ENCODE measurements around the gene BRK1. TPM values are rescaled to one million over a fixed set of nuclear protein-coding genes. Genes with fewer than 3 reads are reported as not detected.
"Not testable (repeated sequence)": the region's sequence is repeated elsewhere in the genome, so short reads cannot be mapped to it uniquely, and the experiment has no call there.

The BRK1 gene
- total RNA-seq, 1 experiment from 2014 or later = 123 TPM

- intact Hi-C loops (cut with micrococcal nuclease; ENCODE audit: unreplicated experiment) = no loop called here
- Histone ChIP-seq H3K4me1 (ENCODE audit: insufficient read depth, low read length, poor library complexity, severe bottlenecking) (no peaks in the 10 kb centered on the region), H3K4me3 (ENCODE audit: low read depth, low read length, poor library complexity, severe bottlenecking) (no peak overlapping the region), H3K27me3 (replicated peaks; ENCODE audit: insufficient read depth, low read depth, low read length, poor library complexity) (no peaks in the 10 kb centered on the region), H3K36me3 (ENCODE audit: insufficient read depth, low read length, poor library complexity, severe bottlenecking) (no peaks in the 10 kb centered on the region), H3K9me3 (ENCODE audit: low read depth, low read length, poor library complexity, severe bottlenecking) (no peaks in the 10 kb centered on the region), H3K27ac (ENCODE audit: low read depth, low read length, poor library complexity, severe bottlenecking) (no peak overlapping the region)
- no peak for DNase-seq (ENCODE audit: low spot score)
- TF ChIP-seq EZH2 (IDR thresholded peaks at IDR 0.05; ENCODE audit: borderline replicate concordance, low read depth, low read length, poor library complexity, severe bottlenecking) = no peak
- TF ChIP-seq CTCF (conservative IDR thresholded peaks at IDR 0.05; ENCODE audit: low read depth, low read length) = no peak
- BruUV-seq (replicated peaks) = no TSS peak
- ChIA-PET CTCF (no interaction called here), POLR2A (ENCODE audit: low non-redundant PET) (no interaction called here)
These were observed 57.8 kb downstream of the BRK1 start for GRCh38 chr3:10173095-10173925.

- no peak for DNase-seq (ENCODE audit: low spot score)
- no peak overlapping the region for H3K4me3 ChIP-seq (ENCODE audit: low read depth, low read length, poor library complexity, severe bottlenecking)
- no peaks in the 10 kb centered on the region for H3K4me1 ChIP-seq (ENCODE audit: insufficient read depth, low read length, poor library complexity, severe bottlenecking)
- BruUV-seq (replicated peaks) = no TSS peak
- H3K27me3 ChIP-seq (replicated peaks; ENCODE audit: insufficient read depth, low read depth, low read length, poor library complexity) = no peaks in the 10 kb centered on the region
- ChIA-PET CTCF (no interaction called here), POLR2A (ENCODE audit: low non-redundant PET) (no interaction called here)
- TF ChIP-seq EZH2 (IDR thresholded peaks at IDR 0.05; ENCODE audit: borderline replicate concordance, low read depth, low read length, poor library complexity, severe bottlenecking) (no peak), CTCF (conservative IDR thresholded peaks at IDR 0.05; ENCODE audit: low read depth, low read length) (no peak)
- H3K27ac ChIP-seq (ENCODE audit: low read depth, low read length, poor library complexity, severe bottlenecking) = no peak overlapping the region
- no peaks in the 10 kb centered on the region for H3K36me3 ChIP-seq (ENCODE audit: insufficient read depth, low read length, poor library complexity, severe bottlenecking)
- intact Hi-C loops (cut with micrococcal nuclease; ENCODE audit: unreplicated experiment) = no loop called here
- H3K9me3 ChIP-seq (ENCODE audit: low read depth, low read length, poor library complexity, severe bottlenecking) = no peaks in the 10 kb centered on the region
These were observed 58.5 kb downstream of the BRK1 start for GRCh38 chr3:10173926-10174435.

GRCh38 chr3:10175334-10175733 lies 59.9 kb downstream of the BRK1 start:
- CTCF ChIA-PET; DNase-seq (ENCODE audit: low spot score); H3K9me3 ChIP-seq (ENCODE audit: low read depth, low read length, poor library complexity, severe bottlenecking); POLR2A ChIA-PET (ENCODE audit: low non-redundant PET); H3K4me3 ChIP-seq (ENCODE audit: low read depth, low read length, poor library complexity, severe bottlenecking); H3K4me1 ChIP-seq (ENCODE audit: insufficient read depth, low read length, poor library complexity, severe bottlenecking); H3K36me3 ChIP-seq (ENCODE audit: insufficient read depth, low read length, poor library complexity, severe bottlenecking); H3K27ac ChIP-seq (ENCODE audit: low read depth, low read length, poor library complexity, severe bottlenecking); BruUV-seq (replicated peaks); H3K27me3 ChIP-seq (replicated peaks; ENCODE audit: insufficient read depth, low read depth, low read length, poor library complexity); intact Hi-C loops (cut with micrococcal nuclease; ENCODE audit: unreplicated experiment): not testable (repeated sequence)

GRCh38 chr3:10176150-10176549 lies 60.7 kb downstream of the BRK1 start:
- H3K27ac ChIP-seq (ENCODE audit: low read depth, low read length, poor library complexity, severe bottlenecking); CTCF ChIA-PET; BruUV-seq (replicated peaks); DNase-seq (ENCODE audit: low spot score); H3K36me3 ChIP-seq (ENCODE audit: insufficient read depth, low read length, poor library complexity, severe bottlenecking); H3K4me1 ChIP-seq (ENCODE audit: insufficient read depth, low read length, poor library complexity, severe bottlenecking); H3K27me3 ChIP-seq (replicated peaks; ENCODE audit: insufficient read depth, low read depth, low read length, poor library complexity); POLR2A ChIA-PET (ENCODE audit: low non-redundant PET); H3K9me3 ChIP-seq (ENCODE audit: low read depth, low read length, poor library complexity, severe bottlenecking); intact Hi-C loops (cut with micrococcal nuclease; ENCODE audit: unreplicated experiment); H3K4me3 ChIP-seq (ENCODE audit: low read depth, low read length, poor library complexity, severe bottlenecking): not testable (repeated sequence)

Other genes starting within 250 kb of the BRK1 start
- gene CIDEC, start 235.4 kb upstream of the BRK1 start, total RNA-seq (2021) = not detected in 2 replicates
- 38.1 and 38.8 TPM in 2 replicates for gene JAGN1, start 225.1 kb upstream of the BRK1 start, total RNA-seq (2021)
- gene IL17RE, start 212.8 kb upstream of the BRK1 start, total RNA-seq (2021) = 2.3 and 2.6 TPM in 2 replicates
- 9.3 and 15.2 TPM in 2 replicates for gene IL17RC, start 198.6 kb upstream of the BRK1 start, total RNA-seq (2021)
- gene CRELD1, start 181.8 kb upstream of the BRK1 start, total RNA-seq (2021) = 13.2 and 20.3 TPM in 2 replicates
- 1.1 and 1.8 TPM in 2 replicates for gene PRRT3, start 163.3 kb upstream of the BRK1 start, total RNA-seq (2021)
- gene EMC3, start 128.8 kb upstream of the BRK1 start, total RNA-seq (2021) = 43.8 and 59.5 TPM in 2 replicates
- 64.6 and 69.2 TPM in 2 replicates for gene FANCD2, start 89.2 kb upstream of the BRK1 start, total RNA-seq (2021)
- not detected in 2 replicates for gene FANCD2OS, start 7.4 kb upstream of the BRK1 start, total RNA-seq (2021)
- gene VHL, start 26.1 kb downstream of the BRK1 start, total RNA-seq (2021) = 46.4 and 57.3 TPM in 2 replicates
- gene IRAK2, start 49.2 kb downstream of the BRK1 start, total RNA-seq (2021) = 0.34 and 0.63 TPM in 2 replicates
- gene TATDN2, start 132.8 kb downstream of the BRK1 start, total RNA-seq (2021) = 37.1 and 42.0 TPM in 2 replicates
- 1.0 and 2.0 TPM in 2 replicates for gene GHRL, start 177.3 kb downstream of the BRK1 start, total RNA-seq (2021)
- 160 and 174 TPM in 2 replicates for gene SEC13, start 205.4 kb downstream of the BRK1 start, total RNA-seq (2021)